Osteoblast (primary cell): ENCODE data around the gene CEP350. TPM values are rescaled to one million over a fixed set of nuclear protein-coding genes. Genes with fewer than 3 reads are reported as not detected.

Experiments used
- DNase-seq: peaks from one replicate; pipeline ENCODE4 v3.0.0; 2011; ENCODE audit warnings: low spot score, mixed read lengths; ENCODE audit not compliant: insufficient read length; ENCODE audit errors: missing footprints
- H2AFZ ChIP-seq: 2 replicates; pipeline ENCODE4 v1.6.0; 2011; ENCODE audit warnings: mild to moderate bottlenecking, low read length
- H3K27ac ChIP-seq: 2 replicates; pipeline ENCODE4 v1.5.1; 2011; ENCODE audit warnings: mild to moderate bottlenecking, low read depth, low read length, moderate library complexity
- H3K27me3 ChIP-seq: 2 replicates; pipeline ENCODE4 v1.6.0; 2012; ENCODE audit warnings: mild to moderate bottlenecking, control low read depth, inconsistent platforms, low read length, moderate library complexity; ENCODE audit not compliant: insufficient read depth
- H3K36me3 ChIP-seq: 2 replicates; pipeline ENCODE4 v1.5.1; 2011; ENCODE audit warnings: mild to moderate bottlenecking, low read length, control low read depth, moderate library complexity; ENCODE audit not compliant: insufficient read depth
- H3K4me1 ChIP-seq: 2 replicates; pipeline ENCODE4 v1.5.1; 2011; ENCODE audit warnings: mild to moderate bottlenecking, low read length, control low read depth, moderate library complexity; ENCODE audit not compliant: insufficient read depth
- H3K4me2 ChIP-seq: 2 replicates; pipeline ENCODE4 v1.6.0; 2011; ENCODE audit warnings: mild to moderate bottlenecking, low read length; ENCODE audit not compliant: insufficient read depth
- H3K4me3 ChIP-seq: fragments of 200-600 bp; sonication (generic); 3 replicates; pipeline ENCODE4 v1.5.1; 2012; ENCODE audit warnings: mild to moderate bottlenecking, low read length, inconsistent platforms; ENCODE audit not compliant: insufficient read depth
- H3K79me2 ChIP-seq: 2 replicates; pipeline ENCODE4 v1.6.0; 2012; ENCODE audit warnings: mild to moderate bottlenecking, low read length, control low read depth, inconsistent platforms; ENCODE audit not compliant: insufficient read depth
- H3K9me3 ChIP-seq: 2 replicates; pipeline ENCODE4 v1.5.1; 2011; ENCODE audit warnings: low read depth, low read length, control low read depth
- H4K20me1 ChIP-seq: 2 replicates; pipeline ENCODE4 v1.6.0; 2012; ENCODE audit warnings: mild to moderate bottlenecking, low read length, control low read depth; ENCODE audit not compliant: insufficient read depth
- total RNA-seq: library from RNA; depleted of rRNA; stranded (reverse); fragments of >200 nt; gene quantifications from 2 replicates; pipeline ENCODE4 v1.2.3, GENCODE V29; 2012
- TF ChIP-seq, protein P1 (sequence below): IDR thresholded peaks from 2 replicates; pipeline ENCODE4 v1.5.1; 2011; ENCODE audit warnings: mild to moderate bottlenecking, low read depth, low read length, moderate library complexity; ENCODE audit errors: extremely low read depth

Gene CEP350
- total RNA-seq, 1 donor = 82.2 TPM

DNA sequence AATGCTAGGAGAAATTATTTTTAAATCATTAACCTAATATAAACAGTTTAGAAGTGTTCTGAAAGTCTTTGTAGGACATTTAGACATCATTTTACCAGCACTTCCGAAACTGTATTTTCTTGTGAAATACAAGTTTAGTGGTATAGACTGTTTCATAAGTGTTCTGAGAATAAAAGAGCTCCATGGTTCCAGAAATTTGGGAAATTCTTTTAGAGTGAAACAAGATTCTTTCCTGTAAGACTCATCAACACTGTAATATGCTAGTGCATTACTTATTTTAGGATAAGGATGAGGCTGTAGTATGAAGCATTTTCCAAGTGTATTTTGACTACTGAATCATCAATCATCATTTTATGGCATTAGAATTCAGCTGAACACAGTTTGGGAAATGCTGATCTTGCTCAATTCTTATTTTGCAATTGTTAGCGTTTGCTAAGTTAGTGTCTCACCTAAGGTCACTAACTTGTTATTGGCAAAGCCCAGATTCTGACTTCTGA is 73.4 kb downstream of the CEP350 start:
- H3K9me3 ChIP-seq = no peaks in the 10 kb centered on the region
- no peak overlapping the region for H3K4me3 ChIP-seq
- no peaks in the 10 kb centered on the region for H4K20me1 ChIP-seq
- H3K4me1 ChIP-seq = peaks cover 40% of the 10 kb centered on the region
- H3K27me3 ChIP-seq = no peaks in the 10 kb centered on the region
- peak overlapping the region; percentile 85 for H3K27ac ChIP-seq
- H3K79me2 ChIP-seq = peaks cover 13% of the 10 kb centered on the region
- peaks cover 17% of the 10 kb centered on the region for H3K36me3 ChIP-seq
- TF ChIP-seq, protein P1, sequence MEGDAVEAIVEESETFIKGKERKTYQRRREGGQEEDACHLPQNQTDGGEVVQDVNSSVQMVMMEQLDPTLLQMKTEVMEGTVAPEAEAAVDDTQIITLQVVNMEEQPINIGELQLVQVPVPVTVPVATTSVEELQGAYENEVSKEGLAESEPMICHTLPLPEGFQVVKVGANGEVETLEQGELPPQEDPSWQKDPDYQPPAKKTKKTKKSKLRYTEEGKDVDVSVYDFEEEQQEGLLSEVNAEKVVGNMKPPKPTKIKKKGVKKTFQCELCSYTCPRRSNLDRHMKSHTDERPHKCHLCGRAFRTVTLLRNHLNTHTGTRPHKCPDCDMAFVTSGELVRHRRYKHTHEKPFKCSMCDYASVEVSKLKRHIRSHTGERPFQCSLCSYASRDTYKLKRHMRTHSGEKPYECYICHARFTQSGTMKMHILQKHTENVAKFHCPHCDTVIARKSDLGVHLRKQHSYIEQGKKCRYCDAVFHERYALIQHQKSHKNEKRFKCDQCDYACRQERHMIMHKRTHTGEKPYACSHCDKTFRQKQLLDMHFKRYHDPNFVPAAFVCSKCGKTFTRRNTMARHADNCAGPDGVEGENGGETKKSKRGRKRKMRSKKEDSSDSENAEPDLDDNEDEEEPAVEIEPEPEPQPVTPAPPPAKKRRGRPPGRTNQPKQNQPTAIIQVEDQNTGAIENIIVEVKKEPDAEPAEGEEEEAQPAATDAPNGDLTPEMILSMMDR = no peak
- H3K4me2 ChIP-seq = peak overlapping the region; percentile 64
- no peak for DNase-seq
- H2AFZ ChIP-seq = no peak overlapping the region

DNA sequence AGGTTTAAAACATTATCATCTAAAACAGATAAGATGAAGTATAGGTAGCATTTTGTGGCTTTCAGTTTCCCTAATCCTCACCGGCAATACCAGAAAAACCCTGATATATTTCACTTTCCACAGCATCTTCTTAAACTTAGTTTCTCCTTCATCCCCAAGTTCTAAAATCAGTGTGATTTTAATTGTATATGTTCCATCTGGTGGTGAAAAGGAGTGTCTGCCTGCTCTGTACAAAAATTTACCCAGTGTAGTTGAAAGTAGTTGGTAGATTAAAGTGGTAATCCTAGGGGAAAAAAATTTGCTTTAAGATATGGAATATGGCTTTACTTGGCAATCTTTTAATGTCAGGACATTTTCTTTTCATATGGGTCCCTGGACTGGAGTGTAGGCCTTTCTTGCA is 74.3 kb downstream of the CEP350 start:
- no peak overlapping the region for H3K4me3 ChIP-seq
- H3K36me3 ChIP-seq = peaks cover 9% of the 10 kb centered on the region
- H3K79me2 ChIP-seq = peaks cover 13% of the 10 kb centered on the region
- no peak overlapping the region for H2AFZ ChIP-seq
- H3K27ac ChIP-seq = peak overlapping the region; percentile 85
- H3K4me2 ChIP-seq = no peak overlapping the region
- TF ChIP-seq, protein P1 = no peak
- DNase-seq = no peak
- H3K9me3 ChIP-seq = no peaks in the 10 kb centered on the region
- no peaks in the 10 kb centered on the region for H4K20me1 ChIP-seq
- peaks cover 48% of the 10 kb centered on the region for H3K4me1 ChIP-seq
- no peaks in the 10 kb centered on the region for H3K27me3 ChIP-seq

DNA sequence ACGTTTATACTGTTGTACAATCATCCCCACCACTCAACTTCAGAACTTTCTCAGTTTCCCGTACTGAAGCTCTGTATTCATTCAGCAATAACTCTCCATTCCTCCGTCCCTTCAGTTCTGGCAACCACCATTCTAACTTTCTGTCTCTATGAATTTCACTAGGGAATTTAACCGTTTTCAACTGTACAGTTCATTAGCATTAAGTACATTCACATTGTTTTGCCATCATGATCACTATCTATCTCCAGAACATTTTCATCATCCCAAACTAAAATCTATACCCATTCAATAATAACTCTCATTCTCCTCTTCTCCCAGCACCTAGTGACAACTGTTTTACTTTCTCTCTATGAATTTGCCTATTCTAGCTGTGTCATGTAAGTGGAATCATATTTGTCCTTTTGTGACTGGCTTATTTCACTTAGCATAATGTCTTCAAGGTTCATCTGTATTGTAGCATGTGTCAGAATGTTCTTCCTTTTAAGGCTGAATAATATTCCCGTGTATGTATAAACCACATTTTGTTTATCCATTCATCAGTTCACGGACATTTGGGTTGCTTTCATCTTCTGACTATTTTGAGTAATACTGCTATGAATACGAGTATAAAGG is 75.0 kb downstream of the CEP350 start:
- TF ChIP-seq, protein P1 = no peak
- no peak for DNase-seq
- no peak overlapping the region for H3K4me2 ChIP-seq

DNA sequence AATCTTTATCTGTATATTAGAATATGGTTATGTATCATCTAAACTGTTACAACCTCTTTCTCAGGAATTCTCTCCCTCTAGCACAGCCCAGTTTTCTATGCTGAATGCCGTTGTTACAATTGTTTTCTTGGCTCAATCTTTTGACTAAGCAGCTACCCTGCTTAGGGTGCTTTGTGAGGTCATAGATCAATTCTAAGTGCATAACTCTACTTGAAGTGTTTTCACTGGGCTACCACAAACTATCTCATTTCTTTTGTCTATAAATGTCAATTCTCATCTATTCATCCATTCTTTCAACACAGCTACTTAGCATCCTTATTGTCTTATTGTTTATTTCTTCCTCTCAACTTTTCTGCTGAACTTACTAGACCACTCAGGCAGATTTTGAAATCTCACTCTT is 77.1 kb downstream of the CEP350 start:
- Histone ChIP-seq H3K4me3 (no peak overlapping the region), H3K27me3 (no peaks in the 10 kb centered on the region), H3K4me2 (no peak overlapping the region), H4K20me1 (no peaks in the 10 kb centered on the region), H3K4me1 (peaks cover 49% of the 10 kb centered on the region), H3K36me3 (peaks cover 16% of the 10 kb centered on the region), H2AFZ (no peak overlapping the region), H3K9me3 (no peaks in the 10 kb centered on the region), H3K27ac (no peak overlapping the region), H3K79me2 (peaks cover 17% of the 10 kb centered on the region)
- no peak for DNase-seq
- TF ChIP-seq, protein P1 = no peak

More for the DNA sequence above, 75.0 kb downstream of the CEP350 start:
- Histone ChIP-seq H3K27ac (peak overlapping the region; percentile 85), H3K4me3 (no peak overlapping the region), H3K79me2 (peaks cover 15% of the 10 kb centered on the region), H3K4me1 (peaks cover 55% of the 10 kb centered on the region), H3K27me3 (no peaks in the 10 kb centered on the region), H3K36me3 (peaks cover 9% of the 10 kb centered on the region), H4K20me1 (no peaks in the 10 kb centered on the region), H2AFZ (no peak overlapping the region), H3K9me3 (no peaks in the 10 kb centered on the region)
